Measurements from ENCODE around the gene FARS2. TPM values are rescaled to one million over a fixed set of nuclear protein-coding genes. Genes with fewer than 3 reads are reported as not detected.

FARS2 gene
- total RNA-seq, 1 experiment from 2014 or later: 15.0 TPM

GRCh38 chr6:5259428-5259827 is 1.9 kb upstream of the FARS2 start (continued):
- TF ChIP-seq AR (CRISPR knock-in tag; IDR thresholded peaks at IDR 0.05) (no peak), CREB1 (CRISPR knock-in tag; IDR thresholded peaks at IDR 0.05) (no peak), MXD4 (CRISPR knock-in tag; IDR thresholded peaks at IDR 0.05; ENCODE audit: borderline replicate concordance) (no peak), SP1 (CRISPR knock-in tag; conservative IDR thresholded peaks at IDR 0.05) (no peak), TP53 (CRISPR knock-in tag; IDR thresholded peaks at IDR 0.05) (no peak), SMAD4 (CRISPR knock-in tag; IDR thresholded peaks at IDR 0.05) (no peak), ZNF532 (CRISPR knock-in tag; IDR thresholded peaks at IDR 0.05; ENCODE audit: borderline replicate concordance) (no peak), TEAD4 (CRISPR knock-in tag; IDR thresholded peaks at IDR 0.05) (no peak), ZNF121 (CRISPR knock-in tag; IDR thresholded peaks at IDR 0.05) (no peak), NFE2L1 (CRISPR knock-in tag; IDR thresholded peaks at IDR 0.05) (no peak), CTCF (IDR thresholded peaks at IDR 0.05) (no peak), ETV6 (CRISPR knock-in tag; IDR thresholded peaks at IDR 0.05) (no peak)

- Mint-ChIP-seq H3K4me1 (peaks cover 6% of the 10 kb centered on the region), H3K27me3 (ENCODE audit: low read depth) (no peaks in the 10 kb centered on the region), H3K27ac (peak overlapping the region; percentile 97), H3K4me3 (peak overlapping the region; percentile 88), H3K36me3 (peaks cover 11% of the 10 kb centered on the region), H3K9me3 (peaks cover 6% of the 10 kb centered on the region)
- ATAC-seq (peak; percentile 75), DNase-seq (ENCODE audit: low spot score) (peak; percentile 63)
- CTCF ChIA-PET: interaction anchor here (1.5 kb wide), 1 partner anchor 45 kb away, joined by 4 read pairs; no protein-coding TSS in a partner anchor
- POLR2A ChIA-PET: interaction anchor here (0.6 kb wide), 1 partner anchor 41 kb away, joined by 3 read pairs; no protein-coding TSS in a partner anchor
- no peak for TF ChIP-seq E2F1 (CRISPR knock-in tag; IDR thresholded peaks at IDR 0.05)
- no peak for TF ChIP-seq ETV6 (CRISPR knock-in tag; IDR thresholded peaks at IDR 0.05)
- TF ChIP-seq TP53 (CRISPR knock-in tag; IDR thresholded peaks at IDR 0.05): no peak
- TF ChIP-seq PRRX2 (CRISPR knock-in tag; IDR thresholded peaks at IDR 0.05): no peak
- no peak for TF ChIP-seq SMAD3 (CRISPR knock-in tag; IDR thresholded peaks at IDR 0.05; ENCODE audit: borderline replicate concordance)
- no peak for TF ChIP-seq TCF7 (CRISPR knock-in tag; IDR thresholded peaks at IDR 0.05; ENCODE audit: low read depth)
- TF ChIP-seq MLX (CRISPR knock-in tag; IDR thresholded peaks at IDR 0.05): no peak
- TF ChIP-seq GTF2I (CRISPR knock-in tag; conservative IDR thresholded peaks at IDR 0.05): no peak
- TF ChIP-seq CREM (CRISPR knock-in tag; IDR thresholded peaks at IDR 0.05): no peak
- no peak for TF ChIP-seq JUN (CRISPR knock-in tag; IDR thresholded peaks at IDR 0.05)
- TF ChIP-seq FOXJ3 (CRISPR knock-in tag; IDR thresholded peaks at IDR 0.05; ENCODE audit: borderline replicate concordance): no peak
- TF ChIP-seq KAT7 (CRISPR knock-in tag; IDR thresholded peaks at IDR 0.05; ENCODE audit: borderline replicate concordance): no peak
- no peak for TF ChIP-seq SOX15 (CRISPR knock-in tag; IDR thresholded peaks at IDR 0.05)
- no peak for TF ChIP-seq ZNF512 (CRISPR knock-in tag; IDR thresholded peaks at IDR 0.05; ENCODE audit: borderline replicate concordance)
Observed at GRCh38 chr6:5260111-5260620, 1.1 kb upstream of the FARS2 start.

Data from WTC11 (cell line).